HG03159 (cell line): ENCODE measurements around the gene AJAP1.

Experiments used
- ATAC-seq: cut with Tn5 transposase; IDR thresholded peaks from one replicate; pipeline ENCODE4 v1.9.1; 2021; ENCODE audit warnings: mild to moderate bottlenecking, moderate library complexity; ENCODE audit not compliant: unreplicated experiment

The AJAP1 gene

GRCh38 chr1:4801192-4801924, 146.9 kb downstream of the AJAP1 start:
- no peak for ATAC-seq

- ATAC-seq, result no peak
Observed at GRCh38 chr1:4802024-4802423, 147.6 kb downstream of the AJAP1 start.

- ATAC-seq, result no peak
Observed at GRCh38 chr1:4803335-4803734, 148.9 kb downstream of the AJAP1 start.

- no peak for ATAC-seq
Observed at GRCh38 chr1:4805987-4806386, 151.6 kb downstream of the AJAP1 start.

GRCh38 chr1:4820543-4820942, 166.1 kb downstream of the AJAP1 start:
- ATAC-seq, result no peak

GRCh38 chr1:4825800-4826450, 171.5 kb downstream of the AJAP1 start:
- no peak for ATAC-seq

GRCh38 chr1:4830707-4831106, 176.3 kb downstream of the AJAP1 start:
- ATAC-seq, result no peak

- no peak for ATAC-seq
Observed at GRCh38 chr1:4836574-4836973, 182.2 kb downstream of the AJAP1 start.

- ATAC-seq, result no peak
Observed at GRCh38 chr1:4837031-4837600, 182.7 kb downstream of the AJAP1 start.

GRCh38 chr1:4837752-4838151, 183.3 kb downstream of the AJAP1 start:
- no peak for ATAC-seq

GRCh38 chr1:4838231-4838630, 183.8 kb downstream of the AJAP1 start:
- ATAC-seq, result no peak
